Spinal cord (tissue), 10 donors: Measurements from ENCODE around the gene ATP6AP1. TPM values are rescaled to one million over a fixed set of nuclear protein-coding genes. Genes with fewer than 3 reads are reported as not detected.
"Not testable (repeated sequence)": the region's sequence is repeated elsewhere in the genome, so short reads cannot be mapped to it uniquely, and the experiment has no call there.

ENCODE experiments used
- DNase-seq, 6 donors: peaks; one replicate each; pipeline versions ENCODE4 v3.0.0 to v3.0.0-alpha.2; 2013 to 2015; ENCODE audit warnings: low spot score in 6 of 6, low read depth in 4 of 6
- H3K27ac ChIP-seq: one replicate; pipeline ENCODE4 v1.5.1; 2013; ENCODE audit warnings: low read depth, low read length, control low read depth
- H3K27me3 ChIP-seq: one replicate; pipeline ENCODE4 v1.6.1; 2013; ENCODE audit warnings: low read length; ENCODE audit not compliant: control insufficient read depth, insufficient read depth
- H3K36me3 ChIP-seq: one replicate; pipeline ENCODE4 v1.6.1; 2013; ENCODE audit warnings: low read length; ENCODE audit not compliant: control insufficient read depth, insufficient read depth
- H3K4me1 ChIP-seq: one replicate; pipeline ENCODE4 v1.6.1; 2013; ENCODE audit warnings: low read length; ENCODE audit not compliant: control insufficient read depth, insufficient read depth
- H3K4me3 ChIP-seq: one replicate; pipeline ENCODE4 v1.5.1; 2013; ENCODE audit warnings: low read depth, low read length, control low read depth
- H3K9me3 ChIP-seq: one replicate; pipeline ENCODE4 v1.6.1; 2013; ENCODE audit warnings: low read length; ENCODE audit not compliant: control insufficient read depth, insufficient read depth
- WGBS: methylation state at CpG from one replicate; pipeline ENCODE4 v1.1.5; 2013; ENCODE audit warnings: missing lambda C conversion rate; ENCODE audit not compliant: insufficient coverage; 5-methylcytosine and 5-hydroxymethylcytosine counted together
- polyA plus RNA-seq, 2 donors: library from polyadenylated mRNA; unstranded; fragments of 120-200 nt; gene quantifications; one replicate each; pipeline ENCODE4 v1.2.1, GENCODE V29; 2013; ENCODE audit not compliant: insufficient read length in 2 of 2
- total RNA-seq, 2 donors: library from RNA; depleted of rRNA in 1 of 2; stranded (reverse); fragments of 120-200 nt in 1 of 2; fragments of >200 nt in 1 of 2; gene quantifications; one replicate each; pipeline versions ENCODE4 v1.2.3 to v1.2.4, GENCODE V29; 2013 to 2014
- donor health status: healthy.

Gene ATP6AP1
- total and polyA plus RNA-seq, 4 donors = 62.8 to 208 (median 141) TPM

- Histone ChIP-seq H3K36me3 (peaks cover 16% of the 10 kb centered on the region), H3K4me1 (peaks cover 24% of the 10 kb centered on the region), H3K27me3 (no peaks in the 10 kb centered on the region), H3K9me3 (no peaks in the 10 kb centered on the region), H3K27ac (no peak overlapping the region), H3K4me3 (no peak overlapping the region)
- 59% methylated on average over 11 of the region's 14 CpGs for WGBS
- no peak for DNase-seq
Measured at GRCh38 chrX:154383359-154384283, 44.9 kb upstream of the ATP6AP1 start.

GRCh38 chrX:154384284-154384892, 44.1 kb upstream of the ATP6AP1 start:
- DNase-seq = no peak
- no peak overlapping the region for H3K27ac ChIP-seq
- peaks cover 24% of the 10 kb centered on the region for H3K4me1 ChIP-seq
- no peaks in the 10 kb centered on the region for H3K9me3 ChIP-seq
- 88% methylated on average over 7 of the region's 8 CpGs for WGBS
- H3K36me3 ChIP-seq = peaks cover 16% of the 10 kb centered on the region
- H3K27me3 ChIP-seq = no peaks in the 10 kb centered on the region
- no peak overlapping the region for H3K4me3 ChIP-seq

GRCh38 chrX:154388094-154388493, 40.4 kb upstream of the ATP6AP1 start:
- not testable (repeated sequence) for H3K9me3 ChIP-seq, H3K4me1 ChIP-seq, H3K36me3 ChIP-seq, DNase-seq, H3K27ac ChIP-seq, H3K27me3 ChIP-seq, H3K4me3 ChIP-seq
- WGBS = no CpG with 5 or more reads among the region's 20 CpGs

- no CpG with 5 or more reads among the region's 16 CpGs for WGBS
- not testable (repeated sequence) for DNase-seq
Measured at GRCh38 chrX:154388649-154389048, 39.8 kb upstream of the ATP6AP1 start.

GRCh38 chrX:154389812-154390747, 38.4 kb upstream of the ATP6AP1 start:
- not testable (repeated sequence) for H3K27me3 ChIP-seq, H3K4me3 ChIP-seq, H3K36me3 ChIP-seq, H3K9me3 ChIP-seq, DNase-seq, H3K27ac ChIP-seq, H3K4me1 ChIP-seq
- WGBS = no CpG with 5 or more reads among the region's 121 CpGs

More at GRCh38 chrX:154388649-154389048, 39.8 kb upstream of the ATP6AP1 start:
- H3K4me1 ChIP-seq, H3K27ac ChIP-seq, H3K9me3 ChIP-seq, H3K4me3 ChIP-seq, H3K27me3 ChIP-seq, H3K36me3 ChIP-seq: not testable (repeated sequence)

- H3K9me3 ChIP-seq, H3K27ac ChIP-seq, H3K27me3 ChIP-seq, DNase-seq, H3K4me3 ChIP-seq: not testable (repeated sequence)
- Histone ChIP-seq H3K36me3 (peaks cover 15% of the 10 kb centered on the region), H3K4me1 (peaks cover 24% of the 10 kb centered on the region)
- 90% methylated on average over 12 of the region's 17 CpGs for WGBS
Measured at GRCh38 chrX:154396363-154396762, 32.1 kb upstream of the ATP6AP1 start.

- peaks cover 16% of the 10 kb centered on the region for H3K36me3 ChIP-seq
- H3K4me3 ChIP-seq = peak overlapping the region; percentile 96
- H3K27me3 ChIP-seq = no peaks in the 10 kb centered on the region
- H3K9me3 ChIP-seq = no peaks in the 10 kb centered on the region
- H3K27ac ChIP-seq = peak overlapping the region; percentile 98
- DNase-seq = peak in 2 of 6 donors; percentile 72 to 77
- peaks cover 24% of the 10 kb centered on the region for H3K4me1 ChIP-seq
- 36% methylated on average over 51 of the region's 53 CpGs for WGBS
Measured at GRCh38 chrX:154396973-154397887, 31.2 kb upstream of the ATP6AP1 start.

GRCh38 chrX:154397888-154398667, 30.4 kb upstream of the ATP6AP1 start, which contains the start of gene RPL10:
TSS of gene RPL10 (plus strand) at chrX:154398377. CDS start at chrX:154398520, 143 bp downstream.
- Histone ChIP-seq H3K27me3 (no peaks in the 10 kb centered on the region), H3K27ac (peak within 1 kb of the TSS; percentile 98), H3K36me3 (peaks cover 21% of the 10 kb centered on the region), H3K9me3 (no peaks in the 10 kb centered on the region), H3K4me3 (peak within 1 kb of the TSS; percentile 96), H3K4me1 (peaks cover 24% of the 10 kb centered on the region)
- DNase-seq = peak in 4 of 6 donors; percentile 80 to 98 (median 93)
- 36% methylated on average over 69 of the region's 69 CpGs for WGBS
